ENCODE data around the gene SLC16A6.
"Not testable (repeated sequence)": the region's sequence is repeated elsewhere in the genome, so short reads cannot be mapped to it uniquely, and the experiment has no call there.

Gene SLC16A6

GRCh38 chr17:68246271-68247028 is 44.5 kb downstream of the SLC16A6 start:
- DNase-seq: no peak

DNA sequence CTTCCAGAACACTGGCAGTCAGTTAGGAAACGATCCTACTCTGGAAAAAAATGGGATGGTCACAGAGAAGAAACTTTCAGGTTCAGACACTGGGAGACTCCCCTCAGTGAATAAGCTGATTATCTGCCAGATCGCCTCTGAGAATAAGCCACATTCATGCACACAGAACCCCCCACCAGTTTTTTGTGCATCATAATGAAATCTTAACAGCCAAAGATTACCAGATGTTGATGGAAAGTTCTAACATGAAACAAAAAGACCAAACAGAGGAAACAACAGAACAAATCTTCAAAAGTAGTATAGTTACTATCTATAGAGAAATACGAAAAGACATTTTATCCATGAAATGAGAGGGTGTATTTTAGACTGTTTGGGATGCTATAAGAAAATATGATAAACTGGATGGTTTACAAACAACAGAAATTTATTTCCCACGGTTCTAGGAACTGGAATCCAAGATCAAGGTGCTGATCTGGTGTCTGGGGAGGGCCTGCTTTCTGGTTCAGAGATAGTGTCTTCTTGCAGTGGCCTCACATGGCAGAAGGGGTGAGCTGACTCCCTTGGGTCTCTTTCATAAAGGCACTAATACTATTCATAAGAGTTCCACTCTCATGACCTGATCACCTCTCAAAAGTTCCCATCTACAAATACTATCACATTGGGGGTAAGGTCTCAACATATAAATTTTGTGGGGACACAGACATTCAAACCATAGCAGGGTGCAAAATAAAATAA is 51.1 kb downstream of the SLC16A6 start:
- no peak for DNase-seq

DNA sequence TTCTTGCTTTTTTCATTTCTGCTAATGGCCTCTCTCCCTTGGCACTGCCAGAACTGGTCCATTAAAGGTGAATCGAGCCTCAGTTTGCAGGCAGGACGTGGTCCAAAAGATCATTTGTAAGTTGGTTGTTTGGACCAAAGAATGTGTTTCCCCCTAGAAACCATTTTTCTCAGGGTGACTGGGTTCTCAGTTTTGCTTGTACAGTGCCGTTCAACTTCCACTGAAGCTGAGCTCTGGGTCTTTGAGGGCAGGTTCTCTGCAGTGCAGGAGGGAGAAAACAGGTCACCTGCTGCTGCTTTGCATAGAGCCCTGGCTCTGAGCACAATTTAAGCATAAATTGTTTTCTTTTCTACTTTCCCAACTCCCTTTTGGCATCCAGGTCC is 52.1 kb downstream of the SLC16A6 start:
- no peak for DNase-seq

DNA sequence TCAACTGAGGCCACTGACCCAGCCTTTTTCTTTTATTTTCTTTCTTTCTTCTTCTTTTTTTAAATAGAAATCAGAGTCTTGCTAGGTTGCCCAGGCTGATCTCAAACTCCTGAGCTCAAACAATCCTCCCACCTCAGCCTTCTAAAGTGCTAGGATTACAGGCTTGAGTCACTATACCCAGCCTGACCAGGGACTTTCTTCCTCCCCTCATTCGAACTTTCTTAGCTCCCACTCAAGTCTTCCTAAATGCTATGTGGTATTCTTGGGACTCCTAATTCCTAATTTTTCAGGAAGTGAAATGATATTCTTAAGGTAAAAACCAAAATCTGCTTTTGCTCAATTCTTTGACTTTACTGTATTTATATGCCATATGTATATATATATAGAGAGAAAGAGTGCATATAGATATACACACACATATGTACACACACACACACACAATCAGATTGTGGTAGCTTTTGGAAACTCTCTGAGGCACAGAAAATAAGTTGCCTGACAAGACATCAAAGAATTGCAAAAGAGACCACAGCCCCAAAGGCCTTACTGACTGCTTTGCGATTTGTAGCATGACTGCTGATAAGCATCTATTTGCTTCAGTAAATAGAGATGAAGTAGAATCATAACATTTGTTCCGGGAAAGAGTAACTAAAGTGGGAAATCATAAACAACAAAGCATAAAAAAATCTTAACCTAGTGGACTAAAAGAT is 52.6 kb downstream of the SLC16A6 start:
- DNase-seq: no peak

DNA sequence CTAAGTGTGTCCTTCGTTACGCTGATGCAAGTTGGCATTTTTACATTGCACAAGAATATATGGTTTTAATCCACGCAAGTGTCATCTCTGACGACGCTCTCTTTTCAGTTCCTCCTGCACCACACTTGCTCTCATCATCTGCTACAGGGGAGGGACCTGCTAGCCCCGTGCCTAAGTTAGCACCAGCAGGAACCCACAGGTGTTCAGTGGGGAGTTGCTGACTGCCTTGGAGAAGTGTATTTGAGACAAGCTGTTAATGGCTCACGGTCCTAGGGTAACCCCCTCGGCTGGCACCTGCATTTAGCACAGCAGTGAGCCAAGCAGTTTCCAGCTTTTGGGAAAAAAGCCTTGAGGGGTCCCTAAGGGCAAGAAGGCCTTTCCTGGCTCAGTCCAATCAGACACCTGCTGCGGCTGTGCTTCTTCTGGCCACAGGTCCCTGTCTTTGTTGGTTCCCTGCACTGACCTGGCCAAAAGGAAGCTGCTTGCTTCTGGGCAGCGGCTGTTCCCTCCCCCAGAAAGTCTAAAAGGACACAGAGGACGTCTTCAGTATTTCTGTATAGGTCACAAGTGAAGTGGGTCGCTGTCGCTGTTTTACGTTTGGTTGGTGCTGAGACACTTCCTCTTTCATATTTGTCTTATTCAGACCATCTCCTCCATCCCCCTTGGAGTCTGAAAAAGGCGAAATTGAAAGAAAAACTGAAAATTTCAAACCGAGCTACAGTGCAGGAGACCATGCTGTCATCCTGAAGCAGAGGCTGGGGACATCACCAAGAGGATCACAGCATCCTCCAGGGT is 53.4 kb downstream of the SLC16A6 start:
- not testable (repeated sequence) for DNase-seq

DNA sequence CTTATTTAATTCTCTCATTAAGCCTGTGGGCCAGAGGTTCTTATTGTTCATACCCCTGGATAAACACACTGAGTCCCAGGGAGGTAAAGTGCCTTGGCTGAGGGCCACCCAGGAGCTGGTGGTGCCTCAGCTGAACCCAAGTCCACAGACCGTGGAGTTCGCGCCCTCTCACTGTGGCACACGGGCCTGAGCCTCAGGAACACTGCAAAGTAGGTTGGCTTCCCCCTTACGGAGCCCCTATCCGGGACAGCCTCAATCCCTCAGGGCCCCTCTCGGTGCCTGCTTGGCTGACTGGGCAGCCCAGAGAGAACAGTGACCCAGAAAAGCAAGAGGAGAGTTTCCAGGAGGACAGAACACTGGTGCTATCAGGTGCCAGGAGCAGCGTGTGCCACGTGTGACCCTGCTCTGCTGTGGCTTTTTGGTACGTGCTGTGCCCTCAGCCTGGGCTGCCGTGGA is 55.6 kb downstream of the SLC16A6 start:
- not testable (repeated sequence) for DNase-seq

GRCh38 chr17:68234726-68235335 is 56.1 kb downstream of the SLC16A6 start:
- DNase-seq: peak; percentile 57

DNA sequence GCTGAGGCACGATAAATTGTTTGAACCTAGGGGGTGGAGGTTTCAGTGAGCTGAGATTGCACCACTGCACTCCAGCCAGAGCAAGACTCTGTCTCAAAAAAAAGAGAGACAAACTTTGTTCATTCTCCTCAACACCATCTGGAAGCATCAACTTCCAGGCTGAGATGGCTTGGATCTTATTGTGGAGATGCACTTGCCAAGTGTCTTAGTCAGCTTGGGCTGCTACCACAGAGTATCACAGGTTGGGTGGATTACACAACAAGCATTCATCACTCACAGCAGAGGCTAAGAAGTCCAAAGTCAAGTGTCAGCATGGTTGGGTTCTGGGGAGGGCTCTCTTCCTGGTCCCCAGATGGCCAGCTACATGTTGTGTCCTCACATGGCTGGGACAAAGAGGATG is 58.2 kb downstream of the SLC16A6 start:
- DNase-seq: not testable (repeated sequence)

- DNase-seq: no peak
These were observed 59.4 kb downstream of the SLC16A6 start for GRCh38 chr17:68231541-68231940.

GRCh38 chr17:68231131-68231530 is 59.8 kb downstream of the SLC16A6 start:
- not testable (repeated sequence) for DNase-seq

DNA sequence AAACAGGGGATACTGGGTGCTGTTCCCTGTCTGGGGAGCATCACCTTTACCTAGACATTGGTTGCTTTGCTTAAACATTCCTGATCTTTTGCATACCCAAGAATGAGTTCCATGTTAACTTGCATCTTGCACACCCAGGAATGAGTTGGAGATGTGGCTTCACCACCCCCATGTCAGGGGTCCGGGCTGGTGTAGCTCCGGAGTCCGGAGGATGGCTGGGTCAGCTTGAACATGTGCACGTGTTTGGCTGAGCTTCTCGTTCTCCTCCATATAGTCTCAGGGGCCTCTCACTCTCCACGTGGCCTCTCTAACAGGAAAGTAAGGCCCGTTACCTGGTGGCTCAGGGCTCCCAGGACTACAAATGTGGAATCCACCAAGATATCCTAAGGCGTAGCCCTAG is 61.3 kb downstream of the SLC16A6 start:
- DNase-seq: no peak

- no peak for DNase-seq
These were observed 61.9 kb downstream of the SLC16A6 start for GRCh38 chr17:68228817-68229570.

- not testable (repeated sequence) for DNase-seq
These were observed 62.8 kb downstream of the SLC16A6 start for GRCh38 chr17:68228039-68228680.

- not testable (repeated sequence) for DNase-seq
These were observed 65.9 kb downstream of the SLC16A6 start for GRCh38 chr17:68225055-68225454.

- DNase-seq: no peak
These were observed 68.3 kb downstream of the SLC16A6 start for GRCh38 chr17:68222606-68223005.

DNA sequence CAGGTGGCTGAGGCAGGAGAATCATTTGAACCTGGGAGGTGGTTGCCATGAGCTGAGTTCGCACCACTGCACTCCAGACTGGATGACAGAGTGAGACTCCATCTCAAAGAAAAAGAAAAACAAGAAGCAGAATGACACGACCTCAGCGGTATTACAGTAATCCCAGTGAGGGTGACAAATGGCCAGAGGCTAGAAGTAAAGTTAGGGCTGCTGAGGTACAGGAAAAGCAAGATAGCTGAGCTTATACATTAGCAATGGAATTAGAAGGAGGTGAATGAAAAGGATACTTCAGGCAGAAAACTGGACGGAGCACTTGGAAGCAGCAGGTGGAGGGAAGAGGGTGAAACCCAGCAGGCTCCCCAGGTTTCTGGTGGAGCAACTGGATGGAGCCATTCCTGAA is 69.1 kb downstream of the SLC16A6 start:
- no peak for DNase-seq

DNA sequence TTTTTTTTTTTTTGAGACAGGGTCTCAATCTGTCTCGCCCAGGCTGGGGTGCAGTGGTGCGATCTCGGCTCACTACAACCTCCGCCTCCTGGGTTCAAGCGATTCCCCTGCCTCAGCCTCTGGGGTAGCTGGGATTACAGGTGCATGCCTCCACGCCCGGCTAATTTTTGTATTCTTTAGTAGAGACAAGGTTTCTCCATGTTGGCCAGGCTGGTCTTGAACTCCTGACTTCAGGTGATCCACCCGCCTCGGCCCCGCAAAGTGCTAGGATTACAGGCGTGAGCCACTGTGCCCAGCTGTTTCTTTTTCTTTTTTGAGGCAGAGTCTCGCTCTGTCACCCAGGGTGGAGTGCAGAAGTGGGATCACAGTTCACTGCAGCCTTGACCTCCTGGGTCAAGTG is 70.1 kb downstream of the SLC16A6 start:
- not testable (repeated sequence) for DNase-seq

DNA sequence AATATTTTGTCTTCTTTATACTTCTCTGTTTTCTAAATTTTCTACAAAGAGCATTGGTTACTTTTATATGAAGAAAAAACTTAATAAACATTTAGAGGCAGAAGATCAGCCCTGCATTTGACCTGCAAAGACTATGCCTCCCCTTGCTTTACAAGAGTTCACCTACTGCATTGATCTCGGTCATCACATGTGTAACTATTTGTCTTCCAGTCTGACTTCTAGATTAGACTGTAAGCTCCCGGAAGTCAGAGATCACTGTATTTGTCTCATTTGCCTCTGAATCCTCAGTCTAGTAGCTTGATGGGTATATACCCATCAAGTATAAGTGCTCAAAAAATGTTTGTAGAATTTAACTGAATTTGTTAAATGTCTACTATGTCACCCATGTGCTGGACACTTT is 70.7 kb downstream of the SLC16A6 start:
- not testable (repeated sequence) for DNase-seq

- not testable (repeated sequence) for DNase-seq
These were observed 71.5 kb downstream of the SLC16A6 start for GRCh38 chr17:68219429-68219828.
